ENCODE measurements around the gene MIF4GD. TPM values are rescaled to one million over a fixed set of nuclear protein-coding genes. Genes with fewer than 3 reads are reported as not detected.

The MIF4GD gene
- polyA plus RNA-seq, 2 of the 4 experiments (the other 2 are of a cell fraction): 23.9 to 61.0 TPM

DNA sequence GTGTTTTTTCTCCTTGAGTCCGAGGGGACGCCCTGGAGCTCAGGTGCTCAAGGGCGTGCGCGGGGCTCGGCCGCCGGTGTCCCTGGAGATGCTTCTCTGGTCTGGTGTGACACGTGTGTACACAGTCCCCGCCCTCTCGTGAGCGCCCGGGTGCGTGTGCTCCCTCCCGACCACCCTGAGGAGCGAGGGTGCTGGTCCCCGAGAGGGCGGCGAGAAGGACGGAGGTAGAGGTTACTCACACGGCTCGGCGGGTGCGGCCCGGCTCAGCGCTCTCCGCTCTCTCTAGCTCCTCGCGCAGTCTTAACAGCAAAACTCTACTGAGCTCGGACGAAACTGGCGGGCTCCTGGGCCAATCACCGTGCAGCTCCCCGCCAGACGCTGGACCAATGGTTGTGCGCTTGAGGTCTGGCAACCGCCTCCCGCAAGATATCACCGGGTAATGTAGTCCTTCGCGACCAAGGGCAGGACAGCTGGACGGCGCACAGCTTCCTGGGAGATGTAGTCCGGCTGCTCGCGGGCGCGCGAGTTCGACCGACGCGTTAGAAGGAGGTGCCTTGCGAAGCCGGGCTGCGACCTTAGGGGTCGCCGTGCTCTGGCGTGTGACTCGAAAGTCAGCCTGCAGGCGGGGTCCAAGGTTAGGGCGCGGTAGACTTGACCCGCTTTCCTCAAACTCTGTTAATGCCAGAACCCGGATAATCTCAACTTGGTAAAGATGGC lies 18.2 kb upstream of the MIF4GD start, which contains the start of gene SLC25A19 (continued):
- TF ChIP-seq, protein P1, sequence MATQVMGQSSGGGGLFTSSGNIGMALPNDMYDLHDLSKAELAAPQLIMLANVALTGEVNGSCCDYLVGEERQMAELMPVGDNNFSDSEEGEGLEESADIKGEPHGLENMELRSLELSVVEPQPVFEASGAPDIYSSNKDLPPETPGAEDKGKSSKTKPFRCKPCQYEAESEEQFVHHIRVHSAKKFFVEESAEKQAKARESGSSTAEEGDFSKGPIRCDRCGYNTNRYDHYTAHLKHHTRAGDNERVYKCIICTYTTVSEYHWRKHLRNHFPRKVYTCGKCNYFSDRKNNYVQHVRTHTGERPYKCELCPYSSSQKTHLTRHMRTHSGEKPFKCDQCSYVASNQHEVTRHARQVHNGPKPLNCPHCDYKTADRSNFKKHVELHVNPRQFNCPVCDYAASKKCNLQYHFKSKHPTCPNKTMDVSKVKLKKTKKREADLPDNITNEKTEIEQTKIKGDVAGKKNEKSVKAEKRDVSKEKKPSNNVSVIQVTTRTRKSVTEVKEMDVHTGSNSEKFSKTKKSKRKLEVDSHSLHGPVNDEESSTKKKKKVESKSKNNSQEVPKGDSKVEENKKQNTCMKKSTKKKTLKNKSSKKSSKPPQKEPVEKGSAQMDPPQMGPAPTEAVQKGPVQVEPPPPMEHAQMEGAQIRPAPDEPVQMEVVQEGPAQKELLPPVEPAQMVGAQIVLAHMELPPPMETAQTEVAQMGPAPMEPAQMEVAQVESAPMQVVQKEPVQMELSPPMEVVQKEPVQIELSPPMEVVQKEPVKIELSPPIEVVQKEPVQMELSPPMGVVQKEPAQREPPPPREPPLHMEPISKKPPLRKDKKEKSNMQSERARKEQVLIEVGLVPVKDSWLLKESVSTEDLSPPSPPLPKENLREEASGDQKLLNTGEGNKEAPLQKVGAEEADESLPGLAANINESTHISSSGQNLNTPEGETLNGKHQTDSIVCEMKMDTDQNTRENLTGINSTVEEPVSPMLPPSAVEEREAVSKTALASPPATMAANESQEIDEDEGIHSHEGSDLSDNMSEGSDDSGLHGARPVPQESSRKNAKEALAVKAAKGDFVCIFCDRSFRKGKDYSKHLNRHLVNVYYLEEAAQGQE (IDR thresholded peaks at IDR 0.05): no peak
- no peak for TF ChIP-seq KDM1A (IDR thresholded peaks at IDR 0.05; ENCODE audit: low read depth)
- TF ChIP-seq FOXS1 (CRISPR knock-in tag; IDR thresholded peaks at IDR 0.05): no peak
- TF ChIP-seq, protein P2, sequence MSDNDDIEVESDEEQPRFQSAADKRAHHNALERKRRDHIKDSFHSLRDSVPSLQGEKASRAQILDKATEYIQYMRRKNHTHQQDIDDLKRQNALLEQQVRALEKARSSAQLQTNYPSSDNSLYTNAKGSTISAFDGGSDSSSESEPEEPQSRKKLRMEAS (IDR thresholded peaks at IDR 0.05): peak; percentile 92
- TF ChIP-seq SMC3 (IDR thresholded peaks at IDR 0.05): no peak
- peak; percentile 15 to 22; a peak in 2 of 5 replicates for TF ChIP-seq RAD21 (conservative IDR thresholded peaks at IDR 0.05 in 1 of 2, IDR thresholded peaks at IDR 0.05 in 1 of 2)
- TF ChIP-seq, protein P3, sequence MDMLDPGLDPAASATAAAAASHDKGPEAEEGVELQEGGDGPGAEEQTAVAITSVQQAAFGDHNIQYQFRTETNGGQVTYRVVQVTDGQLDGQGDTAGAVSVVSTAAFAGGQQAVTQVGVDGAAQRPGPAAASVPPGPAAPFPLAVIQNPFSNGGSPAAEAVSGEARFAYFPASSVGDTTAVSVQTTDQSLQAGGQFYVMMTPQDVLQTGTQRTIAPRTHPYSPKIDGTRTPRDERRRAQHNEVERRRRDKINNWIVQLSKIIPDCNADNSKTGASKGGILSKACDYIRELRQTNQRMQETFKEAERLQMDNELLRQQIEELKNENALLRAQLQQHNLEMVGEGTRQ (IDR thresholded peaks at IDR 0.05): peak; percentile 48; the same call in 1 of the 2 replicates

DNA sequence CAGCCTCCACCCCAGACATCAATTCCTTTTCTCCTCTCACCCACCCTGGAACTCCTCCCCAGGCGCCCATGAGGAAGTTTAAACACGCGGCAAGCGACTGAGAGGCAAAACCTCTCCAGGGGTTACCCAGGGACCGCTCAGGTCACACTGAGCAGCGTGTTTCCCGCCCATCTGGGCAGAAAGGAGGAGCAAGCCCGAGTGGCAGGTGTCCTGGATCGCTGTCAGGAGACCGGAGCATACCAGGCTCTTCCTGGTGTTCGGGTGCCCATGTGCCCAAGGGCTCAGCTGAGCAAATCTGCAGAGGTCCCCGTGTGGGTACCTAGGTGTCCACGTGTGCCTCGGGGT lies 17.7 kb upstream of the MIF4GD start:
- peak overlapping the region; percentile 75 to 90 for H3K27ac ChIP-seq
- no peaks in the 10 kb centered on the region for H3K9me3 ChIP-seq
- FAIRE-seq: no peak
- TF ChIP-seq FOSB (CRISPR knock-in tag; IDR thresholded peaks at IDR 0.05) (no peak), FOSL2 (IDR thresholded peaks at IDR 0.05) (no peak), FOSL2 (CRISPR knock-in tag; IDR thresholded peaks at IDR 0.05) (0 out of 2 replicates have a peak, but pooled peaks have one; percentile 9)
- ATAC-seq: peak; percentile 62 to 71
- H3K4me2 ChIP-seq: peak overlapping the region; percentile 93
- 4% methylated on average over 7 of the region's 14 CpGs for WGBS (ENCODE audit: missing lambda C conversion rate)
- H3K4me1 ChIP-seq: peaks cover 12% of the 10 kb centered on the region
- CTCF ChIA-PET: interaction anchor here (1.0 to 2.6 kb wide), 21 partner anchors 9 to 426 kb away, joined by 3 to 33 read pairs (median 4); partner anchors contain the start of genes GGA3, GRB2, MIF4GD and MRPS7
- POLR2A ChIA-PET: interaction anchor here (0.6 to 2.7 kb wide), 23 partner anchors 10 to 491 kb away, joined by 3 to 81 read pairs (median 5); partner anchors contain the start of genes GGA3, GRB2, LLGL2 and MIF4GD
- H3K4me3 ChIP-seq: peak overlapping the region; percentile 72
- peak in 1 of 2 experiments; percentile 64 for DNase-seq (ENCODE audit: low read depth in 1 of 2, low spot score in 1 of 2)

DNA sequence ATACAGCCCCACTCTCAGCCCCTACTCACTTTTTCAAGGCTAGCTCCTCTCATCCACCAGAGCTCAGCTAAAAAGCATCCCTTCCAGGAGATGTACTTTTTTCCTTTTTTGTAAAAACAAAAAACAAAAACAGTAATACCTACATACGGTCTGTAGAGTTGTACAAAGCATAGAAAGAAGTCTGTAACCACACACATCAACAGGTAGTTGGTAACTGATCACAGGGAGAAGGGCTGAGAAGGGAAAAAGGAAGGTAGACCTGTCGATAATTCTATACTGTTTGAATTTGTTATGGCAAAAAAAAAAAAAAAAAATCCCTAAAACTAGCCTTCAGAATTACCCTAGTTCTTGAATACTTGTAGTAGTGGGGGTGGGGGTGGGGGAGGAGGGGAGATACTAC lies 17.3 kb upstream of the MIF4GD start:
- peak overlapping the region; percentile 75 to 90 for H3K27ac ChIP-seq
- no peaks in the 10 kb centered on the region for H3K9me3 ChIP-seq
- H3K4me2 ChIP-seq: peak overlapping the region; percentile 93
- DNase-seq (ENCODE audit: low read depth in 1 of 2, low spot score in 1 of 2) (no peak), ATAC-seq (no peak), FAIRE-seq (no peak)
- POLR2A ChIA-PET: interaction anchor here (1.3 to 2.7 kb wide), 6 partner anchors 10 to 276 kb away, joined by 3 to 81 read pairs (median 10); partner anchors contain the start of genes MIF4GD and MRPL58
- peaks cover 12% of the 10 kb centered on the region for H3K4me1 ChIP-seq
- CTCF ChIA-PET: interaction anchor here (1.1 to 2.6 kb wide), 8 partner anchors 9 to 227 kb away, joined by 4 to 33 read pairs (median 6); partner anchors contain the start of gene MIF4GD
- TF ChIP-seq HOXB5 (CRISPR knock-in tag; IDR thresholded peaks at IDR 0.05): no peak
- no peak for TF ChIP-seq JUN (IDR thresholded peaks at IDR 0.05)
- TF ChIP-seq NFE2L2 (conservative IDR thresholded peaks at IDR 0.05; ENCODE audit: low read length): no peak
- TF ChIP-seq HOXB13 (CRISPR knock-in tag; IDR thresholded peaks at IDR 0.05; ENCODE audit: low read depth): no peak
- no peak for TF ChIP-seq POLR2A (IDR thresholded peaks at IDR 0.05; ENCODE audit: low read length)
- no peak for TF ChIP-seq FOSB (CRISPR knock-in tag; IDR thresholded peaks at IDR 0.05)
- no peak for TF ChIP-seq CEBPB (IDR thresholded peaks at IDR 0.05)
- no peak for TF ChIP-seq JUNB (IDR thresholded peaks at IDR 0.05)
- no peak for TF ChIP-seq RAD21 (conservative IDR thresholded peaks at IDR 0.05 in 1 of 2, IDR thresholded peaks at IDR 0.05 in 1 of 2)
- TF ChIP-seq RFX5 (IDR thresholded peaks at IDR 0.05): no peak
- TF ChIP-seq RCOR1 (IDR thresholded peaks at IDR 0.05; ENCODE audit: low read depth, low read length): no peak
- TF ChIP-seq, protein P4, sequence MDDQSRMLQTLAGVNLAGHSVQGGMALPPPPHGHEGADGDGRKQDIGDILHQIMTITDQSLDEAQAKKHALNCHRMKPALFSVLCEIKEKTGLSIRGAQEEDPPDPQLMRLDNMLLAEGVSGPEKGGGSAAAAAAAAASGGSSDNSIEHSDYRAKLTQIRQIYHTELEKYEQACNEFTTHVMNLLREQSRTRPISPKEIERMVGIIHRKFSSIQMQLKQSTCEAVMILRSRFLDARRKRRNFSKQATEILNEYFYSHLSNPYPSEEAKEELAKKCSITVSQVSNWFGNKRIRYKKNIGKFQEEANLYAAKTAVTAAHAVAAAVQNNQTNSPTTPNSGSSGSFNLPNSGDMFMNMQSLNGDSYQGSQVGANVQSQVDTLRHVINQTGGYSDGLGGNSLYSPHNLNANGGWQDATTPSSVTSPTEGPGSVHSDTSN (IDR thresholded peaks at IDR 0.05): no peak
- no peak for TF ChIP-seq RNF2 (IDR thresholded peaks at IDR 0.05; ENCODE audit: borderline replicate concordance, low read depth)
- TF ChIP-seq, protein P5, sequence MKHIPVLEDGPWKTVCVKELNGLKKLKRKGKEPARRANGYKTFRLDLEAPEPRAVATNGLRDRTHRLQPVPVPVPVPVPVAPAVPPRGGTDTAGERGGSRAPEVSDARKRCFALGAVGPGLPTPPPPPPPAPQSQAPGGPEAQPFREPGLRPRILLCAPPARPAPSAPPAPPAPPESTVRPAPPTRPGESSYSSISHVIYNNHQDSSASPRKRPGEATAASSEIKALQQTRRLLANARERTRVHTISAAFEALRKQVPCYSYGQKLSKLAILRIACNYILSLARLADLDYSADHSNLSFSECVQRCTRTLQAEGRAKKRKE (CRISPR knock-in tag; IDR thresholded peaks at IDR 0.05; ENCODE audit: low read depth): no peak
- no peak for TF ChIP-seq SMC3 (IDR thresholded peaks at IDR 0.05)
- no peak for TF ChIP-seq HDAC2 (IDR thresholded peaks at IDR 0.05)
- no peak for TF ChIP-seq ZNF302 (CRISPR knock-in tag; IDR thresholded peaks at IDR 0.05)
- WGBS (ENCODE audit: missing lambda C conversion rate): 24% methylated on average over 2 of the region's 2 CpGs
- peak overlapping the region; percentile 72 for H3K4me3 ChIP-seq
